ENCODE measurements around the gene ADGB. TPM values are rescaled to one million over a fixed set of nuclear protein-coding genes. Genes with fewer than 3 reads are reported as not detected.
"Not testable (repeated sequence)": the region's sequence is repeated elsewhere in the genome, so short reads cannot be mapped to it uniquely, and the experiment has no call there.

ADGB gene
- 0.31 TPM for total RNA-seq

GRCh38 chr6:146598772-146599405 is at the start of gene ADGB:
Gene ADGB (plus strand): TSS chr6:146598972. CDS start chr6:146599041, 69 bp downstream.
- intact Hi-C loops (cut with DNase I): no loop called here
- DNase-seq (ENCODE audit: low spot score): peak; percentile 73
- peak; percentile 79 for ATAC-seq

DNA sequence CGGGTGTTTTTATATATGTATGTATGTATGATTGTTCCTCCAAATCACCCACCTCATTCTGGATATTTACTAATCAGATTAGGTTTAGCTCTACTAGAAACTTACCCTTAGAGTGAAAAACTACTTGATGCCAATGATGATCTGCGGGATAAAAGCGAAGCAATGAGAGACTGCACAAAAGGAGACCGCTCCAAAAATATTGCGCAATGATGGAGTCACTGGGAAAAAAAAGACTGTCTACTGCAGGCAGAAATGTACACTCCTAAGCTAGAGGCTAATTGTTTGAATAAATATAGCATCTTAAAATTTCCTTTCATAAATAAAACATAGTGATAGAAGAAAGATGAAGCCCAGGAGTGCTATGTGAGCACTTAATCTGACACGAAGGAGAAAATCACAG is 47.9 kb upstream of the ADGB start:
- intact Hi-C loops (cut with DNase I): no loop called here
- DNase-seq (ENCODE audit: low spot score): no peak
- no peak for ATAC-seq

DNA sequence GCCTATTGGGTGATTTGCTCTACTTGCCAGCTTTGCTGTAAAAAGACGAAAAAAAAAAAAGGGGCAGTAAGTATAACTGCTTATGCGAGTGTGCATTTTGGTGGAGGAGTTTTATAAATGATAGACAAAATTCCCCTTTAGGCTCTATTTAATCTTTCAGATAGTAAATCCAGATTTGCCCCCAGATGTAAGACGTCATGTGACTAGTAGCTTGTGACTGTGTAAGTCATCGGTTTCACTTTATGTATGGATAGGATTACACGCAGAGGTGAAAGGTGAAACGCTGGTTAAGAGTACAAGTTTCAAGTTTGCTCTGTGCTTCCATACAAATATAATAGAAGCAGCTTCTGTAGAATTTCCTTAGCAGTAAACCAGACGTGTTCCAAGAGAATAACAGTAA is 47.2 kb upstream of the ADGB start:
- intact Hi-C loops (cut with DNase I): no loop called here
- DNase-seq (ENCODE audit: low spot score): no peak
- ATAC-seq: no peak

DNA sequence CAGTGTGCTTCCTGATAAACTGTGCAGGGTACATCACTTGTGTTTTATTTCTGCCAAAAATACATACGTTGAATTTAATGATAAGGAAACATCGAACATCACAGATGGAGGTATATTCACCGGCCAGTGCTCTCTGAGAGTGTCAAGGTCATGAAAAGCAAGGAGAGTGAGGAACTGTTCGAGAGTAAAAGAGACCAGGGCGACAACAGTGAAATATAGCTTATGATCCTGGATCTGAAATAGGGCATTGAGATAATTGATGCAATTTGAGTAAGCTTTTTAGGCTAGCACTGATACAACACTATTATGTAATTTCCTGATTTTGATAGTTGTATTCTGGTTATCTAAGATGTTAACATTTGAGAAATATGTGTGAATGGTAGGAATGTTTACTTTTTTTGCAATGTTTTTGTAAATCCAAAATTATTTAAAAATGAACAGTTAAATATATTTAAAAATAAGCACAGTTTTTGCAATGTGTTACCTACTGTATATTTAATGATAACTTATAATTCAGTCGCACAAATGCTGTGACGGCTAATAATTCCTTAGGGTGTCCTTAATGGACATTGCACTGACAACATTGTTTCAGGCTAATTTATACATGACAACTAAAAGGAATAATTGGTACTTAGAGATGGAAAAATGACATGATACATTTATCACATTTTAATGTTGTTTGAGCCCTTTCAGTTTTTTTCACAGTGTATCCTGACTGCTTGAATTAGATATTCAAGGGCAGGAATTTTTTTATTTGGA is 45.2 kb upstream of the ADGB start:
- DNase-seq (ENCODE audit: low spot score) (no peak), ATAC-seq (no peak)
- intact Hi-C loops (cut with DNase I): no loop called here

- intact Hi-C loops (cut with DNase I): no loop called here
- no peak for ATAC-seq
- no peak for DNase-seq (ENCODE audit: low spot score)
Observed at GRCh38 chr6:146560607-146561006, 38.2 kb upstream of the ADGB start.

DNA sequence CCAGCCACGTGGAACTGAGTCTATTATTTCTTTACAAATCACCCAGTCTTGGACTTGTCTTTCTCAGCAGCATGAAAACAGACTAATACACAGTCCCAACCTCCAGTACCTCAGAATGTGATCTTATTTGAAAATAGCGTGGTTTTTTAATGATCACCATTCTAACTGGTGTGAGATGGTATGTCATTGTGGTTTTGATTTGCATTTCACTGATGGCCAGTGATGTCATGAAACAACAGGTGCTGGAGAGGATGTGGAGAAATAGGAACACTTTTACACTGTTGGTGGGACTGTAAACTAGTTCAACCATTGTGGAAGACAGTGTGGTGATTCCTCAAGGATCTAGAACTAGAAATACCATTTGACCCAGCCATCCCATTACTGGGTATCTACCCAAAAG is 32.1 kb upstream of the ADGB start:
- DNase-seq (ENCODE audit: low spot score); intact Hi-C loops (cut with DNase I); ATAC-seq: not testable (repeated sequence)

DNA sequence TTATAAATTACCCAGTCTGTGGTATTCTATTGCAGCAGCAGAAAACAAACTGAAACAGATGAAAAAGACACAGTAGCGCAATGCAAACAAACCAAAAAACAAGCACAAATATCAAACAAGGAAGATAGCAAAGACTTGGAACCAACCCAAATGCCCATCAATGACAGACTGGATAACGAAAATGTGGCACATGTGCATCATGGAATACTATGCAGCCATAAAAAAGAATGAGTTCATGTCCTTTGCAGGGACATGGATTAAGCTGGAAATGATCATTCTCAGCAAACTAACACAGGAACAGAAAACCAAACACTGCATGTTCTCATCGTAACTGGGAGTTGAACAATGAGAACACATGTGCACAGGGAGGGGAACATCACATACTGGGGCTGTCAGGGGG is 30.2 kb upstream of the ADGB start:
- not testable (repeated sequence) for DNase-seq (ENCODE audit: low spot score); ATAC-seq

GRCh38 chr6:146574211-146574610 is 24.6 kb upstream of the ADGB start:
- ATAC-seq (no peak), DNase-seq (ENCODE audit: low spot score) (no peak)
- intact Hi-C loops (cut with DNase I): no loop called here

More for the DNA sequence above, 30.2 kb upstream of the ADGB start:
- intact Hi-C loops (cut with DNase I): not testable (repeated sequence)

GRCh38 chr6:146578054-146578453 is 20.7 kb upstream of the ADGB start:
- ATAC-seq: no peak
- intact Hi-C loops (cut with DNase I): no loop called here
- DNase-seq (ENCODE audit: low spot score): no peak

- no peak for ATAC-seq
- intact Hi-C loops (cut with DNase I): no loop called here
Observed at GRCh38 chr6:146581968-146582367, 16.8 kb upstream of the ADGB start.

DNA sequence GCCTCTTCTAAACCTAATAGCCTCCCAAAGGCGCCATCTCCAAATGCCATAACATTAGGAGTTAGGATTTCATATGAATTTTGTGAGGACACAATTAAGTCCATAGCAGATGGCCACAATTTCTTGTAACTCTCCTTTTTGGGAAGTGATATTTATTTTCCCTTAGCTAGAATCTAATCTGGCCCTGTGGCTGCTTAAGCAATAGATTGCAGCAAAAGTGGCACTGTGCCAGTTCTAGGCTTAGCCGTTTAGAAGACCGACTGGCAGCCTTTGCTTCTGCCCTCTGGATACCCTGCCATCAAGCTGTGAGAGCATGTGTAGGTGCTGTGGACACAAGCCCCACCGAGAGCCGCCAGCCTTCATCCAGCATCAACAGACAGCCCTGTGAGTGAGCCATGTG is 15.9 kb upstream of the ADGB start:
- DNase-seq (ENCODE audit: low spot score): peak; percentile 75
- peak; percentile 61 for ATAC-seq
- intact Hi-C loops (cut with DNase I): no loop called here

More at GRCh38 chr6:146581968-146582367, 16.8 kb upstream of the ADGB start:
- DNase-seq (ENCODE audit: low spot score): no peak

DNA sequence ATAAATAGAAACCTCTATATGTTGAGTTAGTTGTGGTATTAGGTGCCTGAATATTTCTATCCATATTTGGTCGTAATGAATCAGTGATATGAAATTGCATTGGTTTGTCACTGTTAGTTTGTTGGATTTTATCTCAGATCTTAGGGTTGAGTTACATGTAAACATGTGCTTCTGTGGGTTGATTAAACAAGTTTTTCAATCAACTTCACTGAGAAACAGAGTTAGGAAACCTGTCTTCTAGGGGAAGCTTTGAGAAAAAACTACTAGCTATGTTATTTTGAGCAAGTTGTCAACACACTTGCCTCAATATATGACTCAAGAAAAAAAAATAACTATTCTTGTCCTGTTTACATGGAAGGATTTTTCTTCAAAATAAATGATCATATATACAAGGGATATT is 14.8 kb upstream of the ADGB start:
- DNase-seq (ENCODE audit: low spot score): no peak
- no peak for ATAC-seq
- intact Hi-C loops (cut with DNase I): no loop called here

DNA sequence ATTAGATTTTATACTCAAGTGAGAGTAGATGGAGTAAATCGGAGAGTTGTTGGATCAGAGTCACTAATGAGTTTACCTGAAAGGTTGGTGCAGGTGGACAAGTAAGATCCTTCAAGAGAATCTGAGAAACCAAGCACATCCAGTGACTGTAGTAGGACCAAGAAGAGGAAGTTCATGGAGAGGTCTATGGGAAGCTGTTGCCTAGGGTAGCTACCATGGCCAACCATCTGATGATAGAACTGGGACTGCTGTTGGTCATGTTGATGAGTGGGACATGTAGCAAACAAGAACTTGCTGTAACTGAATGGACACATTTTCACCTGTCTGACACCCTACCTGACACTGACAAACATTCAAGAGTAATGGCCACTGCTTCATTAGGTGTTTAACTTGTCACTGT is 11.3 kb upstream of the ADGB start:
- no peak for DNase-seq (ENCODE audit: low spot score)
- intact Hi-C loops (cut with DNase I): no loop called here
- no peak for ATAC-seq

DNA sequence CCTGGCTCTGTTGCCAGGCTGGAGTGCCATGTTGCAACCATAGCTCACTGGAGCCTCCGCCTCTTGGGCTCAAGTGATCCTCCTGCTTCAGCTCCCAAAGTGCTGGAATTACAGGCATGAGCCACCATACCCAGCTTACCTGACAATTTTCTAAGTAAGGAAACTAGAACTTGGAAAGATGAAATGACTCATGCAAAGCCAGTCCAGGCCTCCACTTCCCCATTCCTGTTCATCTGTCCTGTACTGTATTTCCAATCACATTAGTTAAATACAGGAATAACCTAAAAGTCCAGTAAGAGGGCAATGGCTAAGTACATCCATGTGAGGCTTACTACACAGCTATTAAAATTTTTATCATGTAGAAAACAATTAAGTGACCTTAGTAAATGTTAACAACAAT is 8.3 kb upstream of the ADGB start:
- no peak for DNase-seq (ENCODE audit: low spot score)
- ATAC-seq: no peak
- intact Hi-C loops (cut with DNase I): no loop called here

GRCh38 chr6:146592451-146592850 is 6.3 kb upstream of the ADGB start:
- ATAC-seq: no peak
- no peak for DNase-seq (ENCODE audit: low spot score)
- intact Hi-C loops (cut with DNase I): no loop called here

DNA sequence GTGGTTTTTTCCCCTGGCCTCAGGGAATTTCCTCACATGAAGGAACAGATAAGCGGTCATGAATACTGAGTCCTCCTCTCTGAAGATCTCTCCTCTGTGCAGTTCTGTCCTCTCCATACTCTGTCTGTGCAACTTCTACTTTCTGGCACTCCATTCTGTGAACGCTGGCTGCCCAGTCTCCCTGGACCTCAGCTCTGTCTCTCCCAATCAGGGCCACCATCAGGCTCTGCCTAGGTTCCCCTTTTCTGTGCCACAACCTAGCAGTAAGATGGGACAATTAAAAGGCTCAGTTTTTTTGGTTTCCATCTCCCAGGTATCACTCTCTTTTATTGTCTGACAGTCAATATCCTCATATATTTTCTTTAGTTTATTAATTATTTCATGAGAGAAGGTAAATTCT is 4.8 kb upstream of the ADGB start:
- ATAC-seq: peak; percentile 53
- DNase-seq (ENCODE audit: low spot score): no peak
- intact Hi-C loops (cut with DNase I): no loop called here

GRCh38 chr6:146594495-146594894 is 4.3 kb upstream of the ADGB start:
- ATAC-seq (peak; percentile 49), DNase-seq (ENCODE audit: low spot score) (no peak)
- intact Hi-C loops (cut with DNase I): no loop called here

DNA sequence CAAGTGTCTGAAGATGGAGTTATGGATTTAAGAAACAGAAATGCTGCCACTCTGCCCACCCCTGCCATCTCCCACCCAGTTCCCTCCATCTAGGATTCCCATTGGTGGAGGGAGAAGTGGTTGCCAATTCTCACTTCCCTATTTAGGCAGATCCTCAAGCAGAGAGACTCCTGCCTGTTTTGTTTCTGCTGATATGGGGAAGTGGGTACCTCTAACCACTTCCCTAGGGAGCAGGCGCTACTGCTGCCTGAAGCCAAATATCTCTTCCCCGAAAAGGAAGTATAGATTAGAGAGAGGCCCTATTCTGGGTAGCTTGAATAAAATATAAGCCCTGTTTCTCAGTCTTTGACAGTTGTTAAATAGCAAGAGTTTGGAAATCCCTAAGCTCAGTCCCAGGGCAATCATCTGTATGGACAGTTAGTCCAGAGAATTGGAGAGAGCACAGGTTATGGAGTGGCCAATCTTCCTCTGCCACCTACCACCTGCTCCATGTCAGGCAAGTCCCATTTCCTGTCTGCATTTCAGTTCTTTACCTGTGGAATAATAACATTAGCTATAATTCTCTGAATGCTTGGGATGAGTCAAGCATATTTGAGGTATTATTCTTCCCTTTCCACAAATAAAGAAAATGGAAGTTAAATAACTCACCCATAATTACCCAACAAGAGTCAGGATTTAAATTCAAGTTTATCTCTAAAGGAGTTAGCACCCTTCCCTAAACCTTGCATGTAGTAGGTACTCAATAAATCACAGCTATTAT is 2.6 kb upstream of the ADGB start:
- ATAC-seq (peak; percentile 75), DNase-seq (ENCODE audit: low spot score) (no peak)
- intact Hi-C loops (cut with DNase I): no loop called here

GRCh38 chr6:146601352-146601751 is 2.6 kb downstream of the ADGB start:
- DNase-seq (ENCODE audit: low spot score): no peak
- intact Hi-C loops (cut with DNase I): no loop called here
- ATAC-seq: no peak

DNA sequence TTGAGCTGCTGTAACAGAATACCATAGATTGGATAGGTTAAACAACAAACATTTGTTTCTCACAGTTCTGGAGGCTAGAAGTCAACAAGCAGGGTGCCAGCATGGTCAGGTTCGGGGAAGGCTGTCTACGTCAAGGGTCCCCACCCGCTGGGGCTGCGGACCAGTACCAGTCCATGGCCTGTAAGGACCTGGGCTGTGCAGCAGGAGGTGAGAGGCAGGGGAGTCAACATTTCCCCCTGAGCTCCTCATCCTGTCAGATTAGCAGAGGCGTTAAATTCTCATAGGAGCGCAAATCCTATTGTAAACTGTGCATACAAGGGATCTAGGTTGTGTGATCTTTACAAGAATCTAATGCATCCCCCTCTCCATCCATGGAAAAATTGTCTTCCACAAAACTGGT is 3.8 kb downstream of the ADGB start:
- intact Hi-C loops (cut with DNase I): no loop called here
- DNase-seq (ENCODE audit: low spot score) (no peak), ATAC-seq (no peak)

Data from sciatic nerve (tissue), 2 donors.